Measurements from ENCODE around the gene FRY.

The FRY gene

DNA sequence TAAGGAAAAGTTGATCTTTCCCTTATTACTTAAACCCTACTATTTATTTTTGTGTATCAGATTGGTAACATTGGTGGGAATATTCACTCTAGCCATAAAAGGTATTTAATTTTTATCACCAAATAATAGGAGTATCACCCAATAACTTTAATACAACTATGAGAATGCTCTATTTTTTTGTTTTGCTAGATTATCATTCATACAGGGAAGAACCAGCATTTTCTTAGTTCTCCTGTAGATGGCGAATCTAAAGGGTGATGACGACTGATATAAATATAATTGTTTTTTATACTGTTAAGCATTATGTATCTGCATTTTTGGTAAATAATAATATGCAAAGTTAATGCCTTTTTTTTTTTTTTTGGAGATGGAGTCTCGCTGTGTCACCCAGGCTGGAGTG is 7.9 kb upstream of the FRY start:
- TF ChIP-seq NFIC (IDR thresholded peaks at IDR 0.05) = no peak
- TF ChIP-seq USF1 (IDR thresholded peaks at IDR 0.05) = no peak
- TF ChIP-seq, protein P1, sequence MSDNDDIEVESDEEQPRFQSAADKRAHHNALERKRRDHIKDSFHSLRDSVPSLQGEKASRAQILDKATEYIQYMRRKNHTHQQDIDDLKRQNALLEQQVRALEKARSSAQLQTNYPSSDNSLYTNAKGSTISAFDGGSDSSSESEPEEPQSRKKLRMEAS (IDR thresholded peaks at IDR 0.05) = no peak
- no peak for TF ChIP-seq ZBTB7A (IDR thresholded peaks at IDR 0.05; ENCODE audit: low read depth)
- no peak for TF ChIP-seq TEAD4 (IDR thresholded peaks at IDR 0.05)
- no peak for TF ChIP-seq CEBPB (IDR thresholded peaks at IDR 0.05)
- TF ChIP-seq, protein P2, sequence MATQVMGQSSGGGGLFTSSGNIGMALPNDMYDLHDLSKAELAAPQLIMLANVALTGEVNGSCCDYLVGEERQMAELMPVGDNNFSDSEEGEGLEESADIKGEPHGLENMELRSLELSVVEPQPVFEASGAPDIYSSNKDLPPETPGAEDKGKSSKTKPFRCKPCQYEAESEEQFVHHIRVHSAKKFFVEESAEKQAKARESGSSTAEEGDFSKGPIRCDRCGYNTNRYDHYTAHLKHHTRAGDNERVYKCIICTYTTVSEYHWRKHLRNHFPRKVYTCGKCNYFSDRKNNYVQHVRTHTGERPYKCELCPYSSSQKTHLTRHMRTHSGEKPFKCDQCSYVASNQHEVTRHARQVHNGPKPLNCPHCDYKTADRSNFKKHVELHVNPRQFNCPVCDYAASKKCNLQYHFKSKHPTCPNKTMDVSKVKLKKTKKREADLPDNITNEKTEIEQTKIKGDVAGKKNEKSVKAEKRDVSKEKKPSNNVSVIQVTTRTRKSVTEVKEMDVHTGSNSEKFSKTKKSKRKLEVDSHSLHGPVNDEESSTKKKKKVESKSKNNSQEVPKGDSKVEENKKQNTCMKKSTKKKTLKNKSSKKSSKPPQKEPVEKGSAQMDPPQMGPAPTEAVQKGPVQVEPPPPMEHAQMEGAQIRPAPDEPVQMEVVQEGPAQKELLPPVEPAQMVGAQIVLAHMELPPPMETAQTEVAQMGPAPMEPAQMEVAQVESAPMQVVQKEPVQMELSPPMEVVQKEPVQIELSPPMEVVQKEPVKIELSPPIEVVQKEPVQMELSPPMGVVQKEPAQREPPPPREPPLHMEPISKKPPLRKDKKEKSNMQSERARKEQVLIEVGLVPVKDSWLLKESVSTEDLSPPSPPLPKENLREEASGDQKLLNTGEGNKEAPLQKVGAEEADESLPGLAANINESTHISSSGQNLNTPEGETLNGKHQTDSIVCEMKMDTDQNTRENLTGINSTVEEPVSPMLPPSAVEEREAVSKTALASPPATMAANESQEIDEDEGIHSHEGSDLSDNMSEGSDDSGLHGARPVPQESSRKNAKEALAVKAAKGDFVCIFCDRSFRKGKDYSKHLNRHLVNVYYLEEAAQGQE (IDR thresholded peaks at IDR 0.05; ENCODE audit: low read depth) = no peak
- no peak for TF ChIP-seq CREB1 (IDR thresholded peaks at IDR 0.05; ENCODE audit: low read depth)
- TF ChIP-seq YY1 (IDR thresholded peaks at IDR 0.05; ENCODE audit: low read depth) = no peak
- no peak for TF ChIP-seq TCF12 (IDR thresholded peaks at IDR 0.05; ENCODE audit: low read depth)
- no peak for TF ChIP-seq EGR1 (IDR thresholded peaks at IDR 0.05)
- no peak for TF ChIP-seq TAF1 (IDR thresholded peaks at IDR 0.05; ENCODE audit: low read depth)
- no peak for TF ChIP-seq FOXM1 (IDR thresholded peaks at IDR 0.05; ENCODE audit: borderline replicate concordance, low read depth)
- TF ChIP-seq RAD21 (IDR thresholded peaks at IDR 0.05; ENCODE audit: low read depth) = no peak
- TF ChIP-seq EP300 (IDR thresholded peaks at IDR 0.05; ENCODE audit: borderline replicate concordance) = no peak

- TF ChIP-seq USF1 (IDR thresholded peaks at IDR 0.05) = no peak
Observed at GRCh38 chr13:32024750-32025149, 6.8 kb upstream of the FRY start.

DNA sequence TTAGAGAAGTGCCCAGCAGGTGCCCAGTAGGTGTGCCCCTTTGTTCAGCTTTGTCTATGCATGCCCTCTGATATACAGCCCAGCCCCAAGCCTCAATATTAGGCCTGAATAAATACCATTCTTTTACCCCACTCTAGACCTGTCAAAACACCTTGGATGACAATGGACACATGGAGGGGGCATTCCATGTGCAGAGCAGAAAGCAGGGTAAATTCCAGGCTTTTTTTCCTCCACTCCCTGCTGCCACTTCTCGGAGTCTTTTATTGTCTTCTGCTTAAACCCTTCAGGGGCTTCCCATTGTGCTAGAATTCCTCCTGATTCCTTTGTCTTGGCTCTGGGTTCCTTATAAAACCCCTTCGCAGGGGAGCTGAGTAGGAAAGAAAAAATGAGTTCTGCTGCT is 5.8 kb upstream of the FRY start:
- TF ChIP-seq TCF12 (IDR thresholded peaks at IDR 0.05; ENCODE audit: low read depth) (no peak), CEBPB (IDR thresholded peaks at IDR 0.05) (no peak), NFIC (IDR thresholded peaks at IDR 0.05) (no peak), RAD21 (IDR thresholded peaks at IDR 0.05; ENCODE audit: low read depth) (no peak), EP300 (IDR thresholded peaks at IDR 0.05; ENCODE audit: borderline replicate concordance) (no peak), YY1 (IDR thresholded peaks at IDR 0.05; ENCODE audit: low read depth) (no peak), ZBTB7A (IDR thresholded peaks at IDR 0.05; ENCODE audit: low read depth) (no peak), TAF1 (IDR thresholded peaks at IDR 0.05; ENCODE audit: low read depth) (no peak), CREB1 (IDR thresholded peaks at IDR 0.05; ENCODE audit: low read depth) (no peak), USF1 (IDR thresholded peaks at IDR 0.05) (no peak), TEAD4 (IDR thresholded peaks at IDR 0.05) (no peak)
- TF ChIP-seq, protein P1 (IDR thresholded peaks at IDR 0.05) = no peak

GRCh38 chr13:32026623-32027022 is 5.0 kb upstream of the FRY start:
- TF ChIP-seq, protein P1 (IDR thresholded peaks at IDR 0.05) = no peak
- no peak for TF ChIP-seq CREB1 (IDR thresholded peaks at IDR 0.05; ENCODE audit: low read depth)
- TF ChIP-seq, protein P2 (IDR thresholded peaks at IDR 0.05; ENCODE audit: low read depth) = no peak
- no peak for TF ChIP-seq RAD21 (IDR thresholded peaks at IDR 0.05; ENCODE audit: low read depth)
- TF ChIP-seq CEBPB (IDR thresholded peaks at IDR 0.05) = no peak
- no peak for TF ChIP-seq USF1 (IDR thresholded peaks at IDR 0.05)
- no peak for TF ChIP-seq YY1 (IDR thresholded peaks at IDR 0.05; ENCODE audit: low read depth)
- no peak for TF ChIP-seq EP300 (IDR thresholded peaks at IDR 0.05; ENCODE audit: borderline replicate concordance)
- TF ChIP-seq TEAD4 (IDR thresholded peaks at IDR 0.05) = no peak

DNA sequence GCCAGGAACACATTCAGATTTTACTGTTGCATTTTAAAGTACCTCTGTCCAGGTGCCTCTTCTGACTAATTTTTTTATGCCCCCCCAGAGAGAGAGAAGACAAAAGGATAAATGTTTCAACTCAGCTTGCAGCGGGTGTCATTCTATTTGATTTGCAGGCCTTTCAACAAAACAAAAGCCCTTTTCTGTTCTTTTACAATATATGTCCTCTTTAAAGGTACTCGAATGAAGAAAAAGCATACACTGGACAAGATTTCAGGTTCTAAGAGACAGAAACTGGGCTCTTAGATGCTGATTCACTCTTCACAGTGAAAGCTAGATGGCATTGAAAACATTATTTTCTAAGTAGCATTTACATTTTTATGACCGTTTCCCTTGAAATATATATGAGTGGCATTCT is 2.9 kb upstream of the FRY start:
- TF ChIP-seq NFIC (IDR thresholded peaks at IDR 0.05) (no peak), TCF12 (IDR thresholded peaks at IDR 0.05; ENCODE audit: low read depth) (no peak), YY1 (IDR thresholded peaks at IDR 0.05; ENCODE audit: low read depth) (no peak), USF1 (IDR thresholded peaks at IDR 0.05) (no peak), CREB1 (IDR thresholded peaks at IDR 0.05; ENCODE audit: low read depth) (no peak), EGR1 (IDR thresholded peaks at IDR 0.05) (no peak), EP300 (IDR thresholded peaks at IDR 0.05; ENCODE audit: borderline replicate concordance) (no peak), CEBPB (IDR thresholded peaks at IDR 0.05) (no peak), FOXM1 (IDR thresholded peaks at IDR 0.05; ENCODE audit: borderline replicate concordance, low read depth) (no peak), TEAD4 (IDR thresholded peaks at IDR 0.05) (no peak), TAF1 (IDR thresholded peaks at IDR 0.05; ENCODE audit: low read depth) (no peak), RAD21 (IDR thresholded peaks at IDR 0.05; ENCODE audit: low read depth) (no peak), ZBTB7A (IDR thresholded peaks at IDR 0.05; ENCODE audit: low read depth) (no peak)
- TF ChIP-seq, protein P1 (IDR thresholded peaks at IDR 0.05) = no peak
- TF ChIP-seq, protein P2 (IDR thresholded peaks at IDR 0.05; ENCODE audit: low read depth) = no peak
